Left lung (tissue), 10 donors: ENCODE measurements around the gene LCE3E. TPM values are rescaled to one million over a fixed set of nuclear protein-coding genes. Genes with fewer than 3 reads are reported as not detected.

ENCODE experiments used
- ATAC-seq: fragments of 200-7000 bp; cut with Tn5 transposase; one replicate; pipeline ENCODE4 v1.9.1; 2020; ENCODE audit warnings: moderate library complexity
- DNase-seq, 4 donors: peaks; one replicate each; pipeline ENCODE4 v3.0.0-alpha.2; 2013 to 2020
- H3K27ac ChIP-seq, 2 donors: fragments of 200-600 bp; sonication (generic) in 1 of 2; one replicate each; pipeline versions ENCODE4 v1.5.0 to v1.8.0; 2020 to 2021
- H3K27me3 ChIP-seq, 2 donors: fragments of 200-600 bp; sonication (generic) in 1 of 2; one replicate each; pipeline versions ENCODE4 v1.5.0 to v1.8.0; 2020 to 2021
- H3K36me3 ChIP-seq, 2 donors: fragments of 200-600 bp; sonication (generic) in 1 of 2; one replicate each; pipeline versions ENCODE4 v1.5.0 to v1.8.0; 2020 to 2021
- H3K4me1 ChIP-seq, 2 donors: fragments of 200-600 bp; one replicate each; pipeline ENCODE4 v1.8.0; 2021
- H3K4me3 ChIP-seq, 2 donors: fragments of 200-600 bp; sonication (generic) in 1 of 2; one replicate each; pipeline versions ENCODE4 v1.5.0 to v1.8.0; 2020 to 2021; ENCODE audit warnings: mild to moderate bottlenecking in 1 of 2
- H3K9me3 ChIP-seq, 2 donors: fragments of 200-600 bp; sonication (generic) in 1 of 2; one replicate each; pipeline versions ENCODE4 v1.5.0 to v1.8.0; 2020 to 2021
- intact Hi-C, 2 donors: fragments of 100-400 bp; cut with DNase I; formaldehyde crosslinking; loops; one replicate each; pipeline versions ENCODE4 v1.11.2 to v1.14.2; 2022
- polyA plus RNA-seq, 6 donors: library from polyadenylated mRNA; unstranded; fragments of 120-200 nt; gene quantifications; one replicate each; pipeline ENCODE4 v1.2.1, GENCODE V29; 2013; ENCODE audit not compliant: insufficient read length in 6 of 6
- total RNA-seq, 2 donors: library from RNA; stranded (reverse); fragmentation: NEBNext Ultra II Directional; extraction: Animal tissue kit (Norgen Biotek cat#: 25700); gene quantifications; one replicate each; pipeline ENCODE4 v1.2.1, GENCODE V29; 2021
- TF ChIP-seq, protein P1 (sequence below), 2 donors: fragments of 200-600 bp; sonication (generic) in 1 of 2; IDR thresholded peaks; one replicate each; pipeline versions ENCODE4 v1.5.0 to v1.8.0; 2021; ENCODE audit warnings: antibody characterized with exemption in 2 of 2
- donor health status: DM: no; HTN: yes; CAD: no.
- donor health status: DM: no; HTN: no; CAD: no.

LCE3E gene
- total and polyA plus RNA-seq, 8 donors = not detected

DNA sequence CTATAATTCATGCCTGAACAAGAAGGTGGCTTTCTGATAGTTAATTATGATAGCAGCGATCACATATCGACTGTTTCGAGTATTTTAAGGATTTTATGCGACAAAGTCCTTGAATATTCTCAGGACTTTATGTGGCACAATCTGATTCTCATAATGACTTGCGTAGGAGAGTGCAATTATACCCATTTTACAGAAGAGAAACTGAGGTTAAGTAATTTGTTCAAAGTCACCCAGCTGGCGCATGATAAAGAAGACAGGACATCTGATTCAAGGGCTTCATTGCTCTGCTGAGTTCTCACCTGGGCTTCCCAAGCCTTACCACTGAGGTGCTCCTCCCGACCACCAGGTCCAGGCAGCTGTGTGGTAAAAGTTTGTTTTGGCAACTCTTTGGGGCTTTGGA, 50.5 kb downstream of the LCE3E start:
- H3K4me1 ChIP-seq = peaks cover 6% of the 10 kb centered on the region in 2 donors
- intact Hi-C loops = no loop called here
- no peak for ATAC-seq
- H3K27ac ChIP-seq = no peak overlapping the region
- H3K9me3 ChIP-seq = no peaks in the 10 kb centered on the region
- H3K27me3 ChIP-seq = peaks cover 20 to 74% of the 10 kb centered on the region in 2 donors
- TF ChIP-seq, protein P1, sequence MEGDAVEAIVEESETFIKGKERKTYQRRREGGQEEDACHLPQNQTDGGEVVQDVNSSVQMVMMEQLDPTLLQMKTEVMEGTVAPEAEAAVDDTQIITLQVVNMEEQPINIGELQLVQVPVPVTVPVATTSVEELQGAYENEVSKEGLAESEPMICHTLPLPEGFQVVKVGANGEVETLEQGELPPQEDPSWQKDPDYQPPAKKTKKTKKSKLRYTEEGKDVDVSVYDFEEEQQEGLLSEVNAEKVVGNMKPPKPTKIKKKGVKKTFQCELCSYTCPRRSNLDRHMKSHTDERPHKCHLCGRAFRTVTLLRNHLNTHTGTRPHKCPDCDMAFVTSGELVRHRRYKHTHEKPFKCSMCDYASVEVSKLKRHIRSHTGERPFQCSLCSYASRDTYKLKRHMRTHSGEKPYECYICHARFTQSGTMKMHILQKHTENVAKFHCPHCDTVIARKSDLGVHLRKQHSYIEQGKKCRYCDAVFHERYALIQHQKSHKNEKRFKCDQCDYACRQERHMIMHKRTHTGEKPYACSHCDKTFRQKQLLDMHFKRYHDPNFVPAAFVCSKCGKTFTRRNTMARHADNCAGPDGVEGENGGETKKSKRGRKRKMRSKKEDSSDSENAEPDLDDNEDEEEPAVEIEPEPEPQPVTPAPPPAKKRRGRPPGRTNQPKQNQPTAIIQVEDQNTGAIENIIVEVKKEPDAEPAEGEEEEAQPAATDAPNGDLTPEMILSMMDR (IDR thresholded peaks at IDR 0.05) = no peak
- no peaks in the 10 kb centered on the region for H3K36me3 ChIP-seq
- H3K4me3 ChIP-seq = no peak overlapping the region
- no peak for DNase-seq

Other genes starting within 250 kb of the LCE3E start
- not detected for gene FLG, start 241.5 kb downstream of the LCE3E start, total RNA-seq
- 1 to 10 TPM in 4 of 6 donors, under 1 TPM in 2; 0.14 to 2.0 (median 1.4) TPM for gene FLG, start 241.5 kb downstream of the LCE3E start, polyA plus RNA-seq
- not detected for gene FLG2, start 206.8 kb downstream of the LCE3E start, total RNA-seq
- under 1 TPM; 0.01 to 0.27 (median 0.16) TPM for gene FLG2, start 206.8 kb downstream of the LCE3E start, polyA plus RNA-seq
- not detected for gene CRNN, start 152.5 kb downstream of the LCE3E start, total RNA-seq
- gene CRNN, start 152.5 kb downstream of the LCE3E start, polyA plus RNA-seq = not detected
- gene LCE5A, start 56.0 kb downstream of the LCE3E start, total RNA-seq = not detected
- gene LCE5A, start 56.0 kb downstream of the LCE3E start, polyA plus RNA-seq = not detected
- not detected for gene CRCT1, start 52.3 kb downstream of the LCE3E start, total RNA-seq
- gene CRCT1, start 52.3 kb downstream of the LCE3E start, polyA plus RNA-seq = not detected
- gene LCE3D, start 13.7 kb upstream of the LCE3E start, total RNA-seq = not detected
- gene LCE3D, start 13.7 kb upstream of the LCE3E start, polyA plus RNA-seq = not detected
- not detected for gene LCE3C, start 33.5 kb upstream of the LCE3E start, total RNA-seq
- not detected for gene LCE3C, start 33.5 kb upstream of the LCE3E start, polyA plus RNA-seq
- not detected for gene LCE3B, start 47.0 kb upstream of the LCE3E start, total RNA-seq
- not detected for gene LCE3B, start 47.0 kb upstream of the LCE3E start, polyA plus RNA-seq
- not detected for gene LCE3A, start 56.3 kb upstream of the LCE3E start, total RNA-seq
- not detected for gene LCE3A, start 56.3 kb upstream of the LCE3E start, polyA plus RNA-seq
- not detected for gene LCE2D, start 96.6 kb upstream of the LCE3E start, total RNA-seq
- not detected for gene LCE2D, start 96.6 kb upstream of the LCE3E start, polyA plus RNA-seq
- gene LCE2C, start 108.5 kb upstream of the LCE3E start, total RNA-seq = not detected
- not detected for gene LCE2C, start 108.5 kb upstream of the LCE3E start, polyA plus RNA-seq
- not detected for gene LCE2B, start 119.3 kb upstream of the LCE3E start, total RNA-seq
- not detected for gene LCE2B, start 119.3 kb upstream of the LCE3E start, polyA plus RNA-seq
- gene LCE2A, start 131.6 kb upstream of the LCE3E start, total RNA-seq = not detected
- not detected for gene LCE2A, start 131.6 kb upstream of the LCE3E start, polyA plus RNA-seq
- not detected for gene LCE4A, start 141.4 kb upstream of the LCE3E start, total RNA-seq
- not detected for gene LCE4A, start 141.4 kb upstream of the LCE3E start, polyA plus RNA-seq
- not detected for gene KPRP, start 191.2 kb upstream of the LCE3E start, total RNA-seq
- not detected for gene KPRP, start 191.2 kb upstream of the LCE3E start, polyA plus RNA-seq
- not detected for gene LCE1F, start 208.4 kb upstream of the LCE3E start, total RNA-seq
- not detected for gene LCE1F, start 208.4 kb upstream of the LCE3E start, polyA plus RNA-seq
- not detected for gene LCE1E, start 219.5 kb upstream of the LCE3E start, total RNA-seq
- not detected for gene LCE1E, start 219.5 kb upstream of the LCE3E start, polyA plus RNA-seq
- gene LCE1D, start 229.9 kb upstream of the LCE3E start, total RNA-seq = not detected
- gene LCE1D, start 229.9 kb upstream of the LCE3E start, polyA plus RNA-seq = not detected
- gene LCE1C, start 239.9 kb upstream of the LCE3E start, total RNA-seq = not detected
- gene LCE1C, start 239.9 kb upstream of the LCE3E start, polyA plus RNA-seq = not detected
- not detected for gene LCE1B, start 245.2 kb upstream of the LCE3E start, total RNA-seq
- not detected for gene LCE1B, start 245.2 kb upstream of the LCE3E start, polyA plus RNA-seq